ENCODE data around the gene ARVCF. TPM values are rescaled to one million over a fixed set of nuclear protein-coding genes. Genes with fewer than 3 reads are reported as not detected.

ARVCF gene
- total RNA-seq, 4 donors from 2014 or later: 34.5 to 123 (median 111) TPM

DNA sequence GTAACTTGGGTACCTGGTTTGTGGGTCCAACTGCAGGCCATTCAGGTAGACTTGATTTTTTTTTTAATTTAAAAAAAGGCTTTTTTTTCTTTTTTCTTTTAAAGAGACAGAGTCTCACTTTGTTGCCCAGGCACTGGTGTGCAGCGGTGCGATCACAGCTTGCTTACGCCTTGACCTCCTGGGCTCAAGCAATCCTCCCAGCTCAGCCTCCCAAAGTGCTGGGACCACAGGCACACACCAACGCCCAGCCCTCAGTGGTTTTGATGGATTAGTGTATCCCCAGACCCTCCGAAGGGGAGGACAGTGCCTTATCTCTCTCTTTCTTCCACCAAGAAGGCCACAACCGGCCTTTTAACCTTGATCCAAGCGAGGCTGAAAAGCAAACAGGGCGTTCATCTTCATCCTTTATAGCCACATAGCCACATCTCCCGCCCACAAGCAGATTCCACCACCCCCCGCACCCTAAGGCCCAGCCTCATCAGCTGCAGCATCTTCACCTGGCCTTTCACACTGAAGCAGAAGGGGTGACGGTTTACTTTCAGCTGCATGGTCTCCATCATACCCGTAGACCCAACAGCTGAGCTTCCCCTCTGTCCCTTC, 92.6 kb downstream of the ARVCF start:
- DNase-seq: no peak
- no peaks in the 10 kb centered on the region for H3K9me3 ChIP-seq
- no peaks in the 10 kb centered on the region for H3K27me3 ChIP-seq
- TF ChIP-seq POLR2A (IDR thresholded peaks at IDR 0.05): no peak
- TF ChIP-seq, protein P1, sequence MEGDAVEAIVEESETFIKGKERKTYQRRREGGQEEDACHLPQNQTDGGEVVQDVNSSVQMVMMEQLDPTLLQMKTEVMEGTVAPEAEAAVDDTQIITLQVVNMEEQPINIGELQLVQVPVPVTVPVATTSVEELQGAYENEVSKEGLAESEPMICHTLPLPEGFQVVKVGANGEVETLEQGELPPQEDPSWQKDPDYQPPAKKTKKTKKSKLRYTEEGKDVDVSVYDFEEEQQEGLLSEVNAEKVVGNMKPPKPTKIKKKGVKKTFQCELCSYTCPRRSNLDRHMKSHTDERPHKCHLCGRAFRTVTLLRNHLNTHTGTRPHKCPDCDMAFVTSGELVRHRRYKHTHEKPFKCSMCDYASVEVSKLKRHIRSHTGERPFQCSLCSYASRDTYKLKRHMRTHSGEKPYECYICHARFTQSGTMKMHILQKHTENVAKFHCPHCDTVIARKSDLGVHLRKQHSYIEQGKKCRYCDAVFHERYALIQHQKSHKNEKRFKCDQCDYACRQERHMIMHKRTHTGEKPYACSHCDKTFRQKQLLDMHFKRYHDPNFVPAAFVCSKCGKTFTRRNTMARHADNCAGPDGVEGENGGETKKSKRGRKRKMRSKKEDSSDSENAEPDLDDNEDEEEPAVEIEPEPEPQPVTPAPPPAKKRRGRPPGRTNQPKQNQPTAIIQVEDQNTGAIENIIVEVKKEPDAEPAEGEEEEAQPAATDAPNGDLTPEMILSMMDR (IDR thresholded peaks at IDR 0.05): no peak
- no peaks in the 10 kb centered on the region for H3K4me1 ChIP-seq
- no peaks in the 10 kb centered on the region for H3K36me3 ChIP-seq
- no peak overlapping the region for H3K27ac ChIP-seq
- 89 to 90% methylated on average over 12 of the region's 12 CpGs for WGBS, 2 donors
- no peak overlapping the region for H3K4me3 ChIP-seq (replicated peaks in 1 of 3)
- intact Hi-C loops (cut with DNase I): no loop called here

DNA sequence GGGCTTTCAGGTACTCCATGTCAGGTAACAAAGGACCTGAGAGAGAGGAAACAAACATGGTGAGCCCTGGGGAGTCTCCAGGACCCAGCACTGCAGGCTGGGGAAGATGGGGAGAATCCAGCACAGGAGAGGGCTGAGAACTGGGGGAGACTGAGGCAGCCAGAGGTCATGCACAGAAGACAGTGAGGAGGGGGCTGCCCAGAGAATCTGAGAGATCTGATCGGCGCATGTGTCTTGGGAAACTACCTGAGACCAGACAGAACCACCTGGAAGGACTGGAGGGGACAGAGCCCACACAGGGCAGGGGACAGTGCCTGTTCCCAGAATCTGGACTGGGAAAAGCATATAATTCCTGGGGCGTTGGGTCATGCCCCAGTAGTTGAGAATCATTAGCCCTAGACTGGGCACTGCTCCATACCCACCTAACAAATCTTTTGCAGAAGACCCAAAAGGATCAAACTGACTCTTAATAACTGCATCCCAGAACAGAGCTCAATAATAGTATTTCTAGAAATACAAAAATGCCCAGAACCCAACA, 95.0 kb downstream of the ARVCF start:
- WGBS, 2 donors: 67 to 77% methylated on average over 3 of the region's 3 CpGs
- H3K9me3 ChIP-seq: no peaks in the 10 kb centered on the region
- H3K27me3 ChIP-seq: no peaks in the 10 kb centered on the region
- TF ChIP-seq, protein P1 (IDR thresholded peaks at IDR 0.05): no peak
- TF ChIP-seq POLR2A (IDR thresholded peaks at IDR 0.05): no peak
- no peak for DNase-seq
- no peak overlapping the region for H3K27ac ChIP-seq
- H3K36me3 ChIP-seq: peaks cover 17 to 19% of the 10 kb centered on the region in 2 donors
- H3K4me1 ChIP-seq: no peaks in the 10 kb centered on the region
- intact Hi-C loops (cut with DNase I): no loop called here
- H3K4me3 ChIP-seq (replicated peaks in 1 of 3): no peak overlapping the region

MicroRNAs encoded within 50 kb of the gene (microRNA counts, 767-probe panel; counts per million panel counts)
- 2,869 to 5,124 counts per million in 2 donors for microRNA hsa-miR-185-5p

Small RNA genes within 50 kb of the gene (microRNA-seq; reads per million reads assigned to microRNA genes)
- gene MIR185 (696 reads per million, percentile 74 among the genes with 10 or more reads in this experiment), gene MIR4761 (not detected)

Small RNA genes within 50 kb of the gene (small RNA-seq; reads per million reads assigned to genes)
- 0.38 reads per million for gene MIR185

Other genes with a start within 250 kb of the ARVCF start
- gene GNB1L, start 161.9 kb downstream of the ARVCF start, total RNA-seq: 1 to 10 TPM; 1.8 to 5.1 (median 4.5) TPM
- 10 to 100 TPM; 18.1 to 26.4 (median 23.7) TPM for gene RTL10, start 161.9 kb downstream of the ARVCF start, total RNA-seq
- 100 to 1,000 TPM in 3 of 4 donors, 10 to 100 TPM in 1; 92.6 to 216 (median 138) TPM for gene COMT, start 75.1 kb downstream of the ARVCF start, total RNA-seq
- gene TXNRD2, start 75.0 kb downstream of the ARVCF start, total RNA-seq: 10 to 100 TPM; 19.5 to 34.5 (median 25.6) TPM
- gene TANGO2, start 4.3 kb upstream of the ARVCF start, total RNA-seq: 10 to 100 TPM; 50.3 to 82.7 (median 65.2) TPM
- gene DGCR8, start 63.4 kb upstream of the ARVCF start, total RNA-seq: 10 to 100 TPM; 28.9 to 48.8 (median 31.5) TPM
- gene RANBP1, start 99.3 kb upstream of the ARVCF start, total RNA-seq: 100 to 1,000 TPM; 125 to 232 (median 173) TPM
- gene TRMT2A, start 100.4 kb upstream of the ARVCF start, total RNA-seq: 10 to 100 TPM; 36.9 to 65.5 (median 53.3) TPM
- gene ZDHHC8, start 115.0 kb upstream of the ARVCF start, total RNA-seq: 10 to 100 TPM; 13.4 to 22.4 (median 18.9) TPM
- gene CCDC188, start 134.2 kb upstream of the ARVCF start, total RNA-seq: 1 to 10 TPM in 1 of 4 donors, under 1 TPM in 1, not detected in 2; 0.39 to 2.1 TPM